ENCODE data around the gene NXN.

The NXN gene

DNA sequence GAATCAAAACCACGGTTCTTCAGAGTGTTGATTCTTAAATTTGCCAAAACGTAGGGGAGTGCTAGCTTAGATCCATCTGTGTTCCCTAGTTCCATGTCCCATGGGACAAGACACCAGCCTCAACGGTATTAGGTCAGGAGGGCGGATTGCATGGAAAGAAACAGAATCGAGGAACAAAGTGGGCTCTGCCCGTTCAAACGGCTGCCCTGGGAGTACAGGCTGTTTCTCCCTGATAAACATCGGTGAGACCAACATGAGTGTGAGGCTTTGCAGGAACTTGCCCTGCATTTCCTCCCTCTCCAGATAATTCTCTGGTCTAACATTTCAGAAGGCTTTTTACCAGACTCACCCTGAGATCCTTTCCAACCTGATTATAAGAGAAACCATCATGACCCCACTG lies 115.3 kb downstream of the NXN start:
- no peaks in the 10 kb centered on the region for H3K9me3 ChIP-seq (ENCODE audit: insufficient read depth, low read length)
- DNase-seq (ENCODE audit: low read depth, low spot score) = no peak
- TF ChIP-seq ZNF274 (IDR thresholded peaks at IDR 0.05; ENCODE audit: low read depth, low read length) = no peak
- no peak for TF ChIP-seq SUZ12 (IDR thresholded peaks at IDR 0.05; ENCODE audit: extremely low read depth, insufficient read depth, insufficient read length)
- TF ChIP-seq YY1 (IDR thresholded peaks at IDR 0.05; ENCODE audit: insufficient read depth, insufficient read length) = no peak
- H3K27me3 ChIP-seq (ENCODE audit: insufficient read depth, insufficient read length) = no peaks in the 10 kb centered on the region
- H3K36me3 ChIP-seq (ENCODE audit: insufficient read depth, insufficient read length, low read length) = peaks cover 28% of the 10 kb centered on the region
- no peak overlapping the region for H3K9ac ChIP-seq (ENCODE audit: insufficient read length, low read depth)
- H3K4me3 ChIP-seq (ENCODE audit: insufficient read length, low read depth) = no peak overlapping the region
- H3K4me1 ChIP-seq (ENCODE audit: insufficient read depth, insufficient read length) = peaks cover 4% of the 10 kb centered on the region

DNA sequence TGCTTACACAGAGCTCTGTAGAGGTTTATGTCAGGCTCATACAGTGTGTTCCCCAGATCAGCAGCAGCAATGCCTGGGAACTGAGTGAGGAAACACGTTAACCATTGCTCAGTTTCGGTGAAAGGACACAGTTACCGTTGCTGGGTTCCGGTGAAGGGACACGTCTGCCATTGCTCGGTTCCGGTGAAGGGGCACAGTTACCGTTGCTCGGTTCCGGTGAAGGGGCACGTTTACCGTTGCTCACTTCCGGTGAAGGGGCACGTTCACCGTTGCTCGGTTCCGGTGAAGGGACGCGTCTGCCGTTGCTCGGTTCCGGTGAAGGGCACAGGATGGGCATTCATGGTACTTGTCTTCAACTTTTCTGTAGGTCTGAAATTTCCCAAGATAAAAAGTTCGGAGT lies 115.7 kb downstream of the NXN start:
- no peak for DNase-seq (ENCODE audit: low read depth, low spot score)
- H3K4me3 ChIP-seq (ENCODE audit: insufficient read length, low read depth) = no peak overlapping the region
- H3K4me1 ChIP-seq (ENCODE audit: insufficient read depth, insufficient read length) = peaks cover 4% of the 10 kb centered on the region
- H3K9ac ChIP-seq (ENCODE audit: insufficient read length, low read depth) = no peak overlapping the region
- no peaks in the 10 kb centered on the region for H3K27me3 ChIP-seq (ENCODE audit: insufficient read depth, insufficient read length)
- TF ChIP-seq YY1 (IDR thresholded peaks at IDR 0.05; ENCODE audit: insufficient read depth, insufficient read length) = no peak
- no peak for TF ChIP-seq SUZ12 (IDR thresholded peaks at IDR 0.05; ENCODE audit: extremely low read depth, insufficient read depth, insufficient read length)
- TF ChIP-seq ZNF274 (IDR thresholded peaks at IDR 0.05; ENCODE audit: low read depth, low read length) = no peak
- H3K9me3 ChIP-seq (ENCODE audit: insufficient read depth, low read length) = no peaks in the 10 kb centered on the region
- peaks cover 28% of the 10 kb centered on the region for H3K36me3 ChIP-seq (ENCODE audit: insufficient read depth, insufficient read length, low read length)

DNA sequence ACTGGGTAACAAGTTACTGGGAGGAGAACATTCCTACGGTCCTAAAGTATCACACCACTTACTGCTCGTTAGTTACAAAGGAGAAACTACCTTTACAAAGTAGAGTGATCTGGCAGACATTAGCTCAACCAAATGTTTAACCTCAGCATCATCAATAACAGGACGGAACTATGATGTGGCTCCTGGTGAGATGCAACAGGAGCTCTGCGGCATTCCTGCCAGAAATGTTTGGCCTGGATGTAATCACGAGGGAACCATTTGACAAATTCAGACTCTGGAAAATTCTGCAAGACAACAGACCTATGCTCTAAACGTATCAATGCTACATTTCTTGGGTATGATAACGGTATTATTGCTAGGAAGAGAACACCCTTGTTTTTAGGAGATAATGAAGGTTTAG lies 117.0 kb downstream of the NXN start:
- peaks cover 24% of the 10 kb centered on the region for H3K36me3 ChIP-seq (ENCODE audit: insufficient read depth, insufficient read length, low read length)
- H3K9ac ChIP-seq (ENCODE audit: insufficient read length, low read depth) = no peak overlapping the region
- no peaks in the 10 kb centered on the region for H3K27me3 ChIP-seq (ENCODE audit: insufficient read depth, insufficient read length)
- no peak for DNase-seq (ENCODE audit: low read depth, low spot score)
- H3K9me3 ChIP-seq (ENCODE audit: insufficient read depth, low read length) = no peaks in the 10 kb centered on the region
- TF ChIP-seq ZNF274 (IDR thresholded peaks at IDR 0.05; ENCODE audit: low read depth, low read length) (no peak), SUZ12 (IDR thresholded peaks at IDR 0.05; ENCODE audit: extremely low read depth, insufficient read depth, insufficient read length) (no peak), YY1 (IDR thresholded peaks at IDR 0.05; ENCODE audit: insufficient read depth, insufficient read length) (no peak)
- H3K4me1 ChIP-seq (ENCODE audit: insufficient read depth, insufficient read length) = peaks cover 4% of the 10 kb centered on the region
- H3K4me3 ChIP-seq (ENCODE audit: insufficient read length, low read depth) = no peak overlapping the region

DNA sequence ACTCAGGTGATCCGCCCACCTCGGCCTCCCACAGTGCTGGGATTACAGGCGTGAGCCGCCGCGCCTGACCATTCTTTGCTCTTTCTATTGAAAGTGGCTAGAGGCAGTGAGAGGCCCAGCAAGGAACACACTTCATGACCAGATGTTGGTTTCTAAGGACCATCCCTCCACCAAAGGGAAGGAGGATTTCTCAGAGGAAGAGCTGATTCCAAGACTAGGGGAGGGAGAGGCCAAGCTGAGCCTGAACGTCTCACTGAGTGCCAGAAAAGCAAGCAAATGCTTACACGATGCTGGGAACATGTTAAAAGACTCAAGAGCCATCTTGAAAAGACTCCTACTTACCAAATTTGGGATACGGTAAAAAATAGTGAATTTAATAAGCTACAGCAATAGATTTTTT lies 118.2 kb downstream of the NXN start:
- Histone ChIP-seq H3K4me1 (ENCODE audit: insufficient read depth, insufficient read length) (peaks cover 4% of the 10 kb centered on the region), H3K9me3 (ENCODE audit: insufficient read depth, low read length) (no peaks in the 10 kb centered on the region), H3K9ac (ENCODE audit: insufficient read length, low read depth) (no peak overlapping the region), H3K36me3 (ENCODE audit: insufficient read depth, insufficient read length, low read length) (peaks cover 30% of the 10 kb centered on the region), H3K4me3 (ENCODE audit: insufficient read length, low read depth) (no peak overlapping the region), H3K27me3 (ENCODE audit: insufficient read depth, insufficient read length) (no peaks in the 10 kb centered on the region)
- TF ChIP-seq SUZ12 (IDR thresholded peaks at IDR 0.05; ENCODE audit: extremely low read depth, insufficient read depth, insufficient read length) = no peak
- TF ChIP-seq ZNF274 (IDR thresholded peaks at IDR 0.05; ENCODE audit: low read depth, low read length) = no peak
- no peak for TF ChIP-seq YY1 (IDR thresholded peaks at IDR 0.05; ENCODE audit: insufficient read depth, insufficient read length)
- DNase-seq (ENCODE audit: low read depth, low spot score) = no peak

DNA sequence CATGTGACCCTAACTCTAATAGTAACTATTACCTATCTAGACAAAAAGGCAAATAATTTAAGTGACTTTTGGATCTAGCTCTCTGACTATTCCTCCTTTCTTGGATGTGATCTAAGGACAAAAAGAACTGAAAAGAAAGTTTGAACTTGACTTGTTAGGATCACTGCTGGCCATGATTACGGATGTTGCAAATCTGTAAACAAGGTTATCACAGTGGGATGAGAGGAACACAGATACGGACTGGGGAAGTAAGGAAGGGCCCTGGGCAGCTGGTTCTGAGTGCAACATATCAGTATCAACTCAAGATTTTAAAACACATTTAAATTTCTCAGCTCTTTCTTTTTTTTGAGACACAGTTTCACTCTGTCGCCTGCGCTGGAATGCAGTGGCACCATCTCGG lies 118.8 kb downstream of the NXN start:
- H3K36me3 ChIP-seq (ENCODE audit: insufficient read depth, insufficient read length, low read length) = peaks cover 30% of the 10 kb centered on the region
- DNase-seq (ENCODE audit: low read depth, low spot score) = no peak
- no peak overlapping the region for H3K9ac ChIP-seq (ENCODE audit: insufficient read length, low read depth)
- no peaks in the 10 kb centered on the region for H3K9me3 ChIP-seq (ENCODE audit: insufficient read depth, low read length)
- H3K4me3 ChIP-seq (ENCODE audit: insufficient read length, low read depth) = no peak overlapping the region
- no peaks in the 10 kb centered on the region for H3K27me3 ChIP-seq (ENCODE audit: insufficient read depth, insufficient read length)
- TF ChIP-seq SUZ12 (IDR thresholded peaks at IDR 0.05; ENCODE audit: extremely low read depth, insufficient read depth, insufficient read length) (no peak), YY1 (IDR thresholded peaks at IDR 0.05; ENCODE audit: insufficient read depth, insufficient read length) (no peak), ZNF274 (IDR thresholded peaks at IDR 0.05; ENCODE audit: low read depth, low read length) (no peak)
- peaks cover 4% of the 10 kb centered on the region for H3K4me1 ChIP-seq (ENCODE audit: insufficient read depth, insufficient read length)

DNA sequence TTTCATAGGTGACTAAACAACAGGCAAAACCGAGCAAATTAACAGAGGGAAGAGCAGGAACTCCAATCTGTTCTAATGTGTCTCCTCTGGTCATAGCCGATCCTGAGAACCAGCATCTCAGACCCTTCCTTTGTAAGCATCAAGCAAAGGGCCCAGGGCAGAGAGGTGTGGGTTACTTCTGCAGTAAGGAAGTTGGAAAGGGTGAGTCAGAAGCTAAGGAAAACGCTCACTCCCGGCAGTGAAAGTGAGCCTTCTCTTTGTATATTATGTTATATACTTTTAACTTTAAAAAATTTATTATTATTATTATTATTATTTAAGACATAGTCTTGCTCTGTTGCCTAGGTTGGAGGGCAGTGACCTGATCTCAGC lies 119.8 kb downstream of the NXN start:
- TF ChIP-seq YY1 (IDR thresholded peaks at IDR 0.05; ENCODE audit: insufficient read depth, insufficient read length) = no peak
- no peak for TF ChIP-seq ZNF274 (IDR thresholded peaks at IDR 0.05; ENCODE audit: low read depth, low read length)
- no peak for TF ChIP-seq SUZ12 (IDR thresholded peaks at IDR 0.05; ENCODE audit: extremely low read depth, insufficient read depth, insufficient read length)
- peaks cover 4% of the 10 kb centered on the region for H3K4me1 ChIP-seq (ENCODE audit: insufficient read depth, insufficient read length)
- no peaks in the 10 kb centered on the region for H3K27me3 ChIP-seq (ENCODE audit: insufficient read depth, insufficient read length)
- no peak overlapping the region for H3K4me3 ChIP-seq (ENCODE audit: insufficient read length, low read depth)
- no peak for DNase-seq (ENCODE audit: low read depth, low spot score)
- H3K36me3 ChIP-seq (ENCODE audit: insufficient read depth, insufficient read length, low read length) = peaks cover 27% of the 10 kb centered on the region
- no peak overlapping the region for H3K9ac ChIP-seq (ENCODE audit: insufficient read length, low read depth)
- no peaks in the 10 kb centered on the region for H3K9me3 ChIP-seq (ENCODE audit: insufficient read depth, low read length)

DNA sequence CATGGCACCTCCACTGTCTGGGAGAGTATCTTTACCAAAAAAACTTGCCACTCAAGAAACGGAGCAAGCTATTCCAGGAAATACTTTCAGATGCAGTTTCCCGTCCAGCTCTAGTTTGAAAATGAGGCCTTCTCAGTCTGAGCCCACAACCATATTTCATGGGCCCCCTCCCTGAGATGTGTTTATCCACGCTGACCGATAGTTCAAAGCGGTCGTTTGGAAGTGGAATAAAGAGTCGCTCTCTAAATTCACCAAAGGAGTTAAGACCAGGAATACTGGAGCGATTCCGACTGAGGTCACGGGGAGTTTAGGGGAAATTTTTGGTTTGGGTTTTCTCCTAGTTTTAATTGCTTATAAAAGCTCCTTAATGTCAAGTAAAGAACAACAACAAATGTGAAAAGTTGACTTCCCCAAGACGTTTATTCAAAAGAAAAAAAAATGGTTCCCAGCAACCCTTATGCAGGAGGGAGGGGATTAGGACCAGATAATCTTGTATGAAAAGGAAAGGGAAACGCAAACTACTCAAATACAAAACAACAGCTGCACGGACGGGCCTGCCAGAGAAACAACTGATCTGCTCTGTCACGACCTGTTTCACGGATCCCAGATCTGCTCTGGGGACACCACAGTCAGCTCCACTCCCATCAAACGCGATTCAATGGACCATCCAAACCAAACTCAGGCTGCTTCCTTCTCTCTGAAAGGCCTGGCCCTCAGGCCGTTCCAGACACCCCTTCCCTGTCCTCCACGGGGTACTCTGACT lies 120.3 kb downstream of the NXN start:
- Histone ChIP-seq H3K9me3 (ENCODE audit: insufficient read depth, low read length) (no peaks in the 10 kb centered on the region), H3K4me3 (ENCODE audit: insufficient read length, low read depth) (no peak overlapping the region), H3K36me3 (ENCODE audit: insufficient read depth, insufficient read length, low read length) (peaks cover 22% of the 10 kb centered on the region), H3K4me1 (ENCODE audit: insufficient read depth, insufficient read length) (peaks cover 4% of the 10 kb centered on the region), H3K27me3 (ENCODE audit: insufficient read depth, insufficient read length) (no peaks in the 10 kb centered on the region), H3K9ac (ENCODE audit: insufficient read length, low read depth) (no peak overlapping the region)
- TF ChIP-seq YY1 (IDR thresholded peaks at IDR 0.05; ENCODE audit: insufficient read depth, insufficient read length) (no peak), SUZ12 (IDR thresholded peaks at IDR 0.05; ENCODE audit: extremely low read depth, insufficient read depth, insufficient read length) (no peak), ZNF274 (IDR thresholded peaks at IDR 0.05; ENCODE audit: low read depth, low read length) (no peak)
- DNase-seq (ENCODE audit: low read depth, low spot score) = no peak

Measured in NT2/D1 (cell line).